ENCODE results near the gene TAS1R3.

DNA sequence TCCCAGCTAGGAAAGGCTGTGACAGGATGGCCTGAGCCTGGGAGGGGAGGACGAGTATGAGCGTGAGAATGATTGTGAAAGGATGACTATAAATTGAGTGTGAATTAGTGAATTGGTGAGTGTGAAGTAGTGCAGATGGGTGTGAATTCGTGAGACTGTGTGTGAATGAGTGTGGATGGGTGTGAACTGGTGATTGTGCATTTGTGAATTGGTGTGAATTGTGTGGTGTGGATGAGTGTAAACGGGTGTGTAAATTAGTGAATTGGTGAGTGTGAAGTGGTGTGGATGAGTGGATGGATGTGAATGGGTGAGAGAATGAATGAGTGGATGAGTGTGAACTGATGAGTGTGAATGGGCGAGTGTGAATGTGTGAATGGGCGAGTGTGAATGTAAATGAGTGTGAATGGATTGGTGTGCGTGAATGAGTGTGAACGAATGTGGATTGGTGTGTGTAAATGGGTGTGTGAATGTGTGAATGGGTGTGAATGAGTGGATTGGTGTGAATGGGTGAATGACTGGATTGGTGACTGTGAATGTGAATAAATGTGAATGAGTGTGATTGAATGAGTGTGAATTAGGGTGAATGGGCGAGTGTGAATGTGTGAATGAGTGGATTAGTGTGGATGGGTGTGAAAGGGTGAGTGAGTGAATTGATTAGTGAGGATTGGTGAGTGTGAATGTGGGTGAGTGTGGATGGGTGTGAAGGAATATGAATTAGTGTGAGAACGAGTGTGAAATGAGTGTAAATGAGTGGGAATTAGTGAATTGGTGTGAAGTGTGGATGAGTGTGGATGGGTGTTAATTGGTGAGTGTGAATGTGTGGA is 35.0 kb downstream of the TAS1R3 start:
- TF ChIP-seq, protein P1, sequence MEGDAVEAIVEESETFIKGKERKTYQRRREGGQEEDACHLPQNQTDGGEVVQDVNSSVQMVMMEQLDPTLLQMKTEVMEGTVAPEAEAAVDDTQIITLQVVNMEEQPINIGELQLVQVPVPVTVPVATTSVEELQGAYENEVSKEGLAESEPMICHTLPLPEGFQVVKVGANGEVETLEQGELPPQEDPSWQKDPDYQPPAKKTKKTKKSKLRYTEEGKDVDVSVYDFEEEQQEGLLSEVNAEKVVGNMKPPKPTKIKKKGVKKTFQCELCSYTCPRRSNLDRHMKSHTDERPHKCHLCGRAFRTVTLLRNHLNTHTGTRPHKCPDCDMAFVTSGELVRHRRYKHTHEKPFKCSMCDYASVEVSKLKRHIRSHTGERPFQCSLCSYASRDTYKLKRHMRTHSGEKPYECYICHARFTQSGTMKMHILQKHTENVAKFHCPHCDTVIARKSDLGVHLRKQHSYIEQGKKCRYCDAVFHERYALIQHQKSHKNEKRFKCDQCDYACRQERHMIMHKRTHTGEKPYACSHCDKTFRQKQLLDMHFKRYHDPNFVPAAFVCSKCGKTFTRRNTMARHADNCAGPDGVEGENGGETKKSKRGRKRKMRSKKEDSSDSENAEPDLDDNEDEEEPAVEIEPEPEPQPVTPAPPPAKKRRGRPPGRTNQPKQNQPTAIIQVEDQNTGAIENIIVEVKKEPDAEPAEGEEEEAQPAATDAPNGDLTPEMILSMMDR (IDR thresholded peaks at IDR 0.05; ENCODE audit: insufficient read depth, low read depth, low read length), result no peak
- no peak for TF ChIP-seq EZH2 (IDR thresholded peaks at IDR 0.05; ENCODE audit: insufficient read depth, low read length)

Measured in astrocyte (in vitro differentiated cells and primary cell).